Fibroblast of peridontal ligament (primary cell): ENCODE data around the gene LTA4H.
"Not testable (repeated sequence)": the region's sequence is repeated elsewhere in the genome, so short reads cannot be mapped to it uniquely, and the experiment has no call there.

Experiments
- DNase-seq: peaks from one replicate; pipeline ENCODE4 v3.0.0-alpha.2; 2010; ENCODE audit errors: extremely low read depth

LTA4H gene

DNA sequence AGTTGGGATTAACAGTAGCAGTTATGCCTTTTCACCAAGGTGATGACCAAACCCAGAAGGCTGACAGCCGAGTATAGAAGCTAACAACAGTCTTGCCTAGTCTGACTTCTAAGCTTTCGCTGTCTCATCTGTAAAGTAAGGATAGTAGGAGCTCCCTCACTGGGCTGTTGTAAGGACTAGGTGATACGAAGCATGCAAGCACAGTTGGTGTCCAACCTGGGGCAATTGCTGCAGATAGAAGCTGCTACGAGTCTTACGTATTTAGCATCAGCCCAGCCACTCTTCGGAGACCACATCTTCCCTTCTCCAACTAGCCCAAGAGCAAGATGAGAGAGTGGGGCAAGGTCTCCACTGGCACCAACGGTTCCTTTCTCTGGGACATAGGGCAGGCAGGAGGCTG, 45.3 kb downstream of the LTA4H start:
- DNase-seq, result no peak

DNA sequence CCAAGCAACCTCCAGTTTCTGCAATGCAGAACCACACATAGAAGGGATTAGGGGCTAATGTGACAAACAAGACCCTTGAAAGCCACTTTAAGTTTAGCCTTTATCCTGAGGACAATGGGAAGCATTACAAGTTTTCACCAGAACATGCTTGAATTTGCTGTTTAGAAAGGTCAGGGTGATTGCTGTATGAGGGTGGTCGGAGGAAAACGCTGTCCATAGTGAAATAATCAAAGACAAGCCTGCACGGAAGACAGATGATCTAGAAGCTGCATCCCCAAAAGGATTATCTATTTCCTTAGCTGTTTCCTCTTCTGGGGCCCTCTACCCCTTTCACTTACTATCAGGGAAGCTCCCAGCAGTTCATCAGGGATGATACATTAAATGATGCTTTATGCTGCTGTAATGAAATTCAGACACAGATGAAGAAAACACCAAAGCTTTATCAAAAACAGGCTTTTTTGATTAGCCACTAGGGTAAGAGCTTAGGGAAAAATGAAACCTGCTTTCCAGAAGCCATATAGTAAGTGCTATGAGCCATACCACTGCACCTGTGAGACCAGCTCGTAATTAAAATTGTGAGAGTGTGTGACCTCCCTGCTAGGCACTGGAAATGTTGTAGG, 45.8 kb downstream of the LTA4H start:
- DNase-seq, result peak; percentile 11

DNA sequence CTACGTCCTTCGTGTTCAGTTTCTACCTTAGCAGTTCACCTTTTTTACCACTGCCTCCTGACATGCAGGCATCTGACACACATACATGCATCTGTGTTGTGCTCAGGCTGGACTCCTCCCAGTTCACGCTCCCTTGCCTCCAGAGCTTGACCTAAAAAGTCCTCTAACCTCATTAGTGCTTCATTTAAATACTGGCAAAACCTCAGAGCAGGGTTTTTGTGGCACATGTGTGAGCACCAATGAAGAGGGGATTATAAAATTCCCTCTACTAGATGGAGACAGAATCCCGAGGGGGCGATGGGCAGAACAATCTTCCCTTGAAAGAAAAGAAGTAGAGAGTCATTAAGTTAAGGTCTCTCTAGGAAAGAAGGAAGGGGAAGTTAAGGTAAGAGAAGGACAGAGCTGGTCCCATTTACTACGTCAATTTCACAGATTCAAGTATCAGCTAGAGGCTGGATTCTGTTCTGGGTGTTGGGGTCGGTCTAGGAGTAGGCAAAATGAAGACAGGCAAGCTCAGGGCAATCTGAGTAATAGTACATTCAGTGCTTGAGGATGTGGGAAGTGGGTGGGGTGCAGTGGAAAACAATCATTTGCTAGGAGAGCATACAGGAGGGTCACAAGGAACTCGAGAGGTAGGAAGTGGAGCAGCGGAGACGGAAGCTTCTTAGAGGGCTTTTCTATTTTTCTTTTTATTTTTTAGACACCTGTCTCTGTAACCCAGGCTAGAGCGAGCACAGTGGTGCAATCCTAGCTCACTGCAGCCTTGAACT, 46.7 kb downstream of the LTA4H start:
- no peak for DNase-seq

DNA sequence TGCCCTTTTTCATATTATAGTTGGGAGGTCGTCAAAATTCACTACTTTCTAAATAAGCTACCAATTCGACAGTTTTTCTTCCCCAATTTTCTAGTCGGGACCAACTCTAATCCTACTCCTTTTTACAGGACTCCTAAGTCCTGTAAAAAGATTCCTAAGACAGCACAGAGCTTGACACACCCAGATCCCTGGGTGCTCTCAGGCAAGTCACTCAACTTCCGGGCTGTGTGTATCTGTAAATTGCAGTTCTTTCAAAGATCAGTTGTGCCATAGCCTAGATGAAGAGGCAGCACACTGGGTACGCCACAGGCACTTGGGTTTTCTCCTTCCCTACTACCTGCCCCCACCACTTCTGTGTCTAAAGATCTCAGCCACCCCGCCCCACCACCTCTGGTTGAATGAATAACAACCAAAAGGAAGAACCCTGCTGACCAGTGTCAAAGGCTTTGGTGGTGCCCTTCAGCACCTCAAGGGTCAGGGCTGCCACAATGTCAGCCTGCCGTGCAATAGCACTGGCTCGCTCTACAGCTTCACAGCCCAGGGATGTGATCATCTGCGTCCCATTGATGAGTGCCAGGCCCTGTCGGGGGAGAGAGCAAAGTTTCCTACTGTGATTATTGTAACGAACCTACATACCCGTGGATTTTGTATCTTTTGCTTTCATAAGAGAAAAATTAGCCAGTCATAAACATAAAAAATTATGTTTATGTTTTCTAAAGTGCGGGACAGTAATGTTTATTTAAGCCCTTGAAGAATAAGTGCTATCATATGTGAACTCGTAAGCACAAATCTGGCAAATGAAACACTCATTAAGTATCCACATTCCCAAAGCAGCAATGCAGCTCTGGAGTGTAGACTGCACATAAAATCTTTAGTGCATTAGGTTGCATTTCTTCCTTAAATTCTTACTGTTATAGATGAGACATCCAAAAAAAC, 48.5 kb downstream of the LTA4H start:
- peak; percentile 62 for DNase-seq

DNA sequence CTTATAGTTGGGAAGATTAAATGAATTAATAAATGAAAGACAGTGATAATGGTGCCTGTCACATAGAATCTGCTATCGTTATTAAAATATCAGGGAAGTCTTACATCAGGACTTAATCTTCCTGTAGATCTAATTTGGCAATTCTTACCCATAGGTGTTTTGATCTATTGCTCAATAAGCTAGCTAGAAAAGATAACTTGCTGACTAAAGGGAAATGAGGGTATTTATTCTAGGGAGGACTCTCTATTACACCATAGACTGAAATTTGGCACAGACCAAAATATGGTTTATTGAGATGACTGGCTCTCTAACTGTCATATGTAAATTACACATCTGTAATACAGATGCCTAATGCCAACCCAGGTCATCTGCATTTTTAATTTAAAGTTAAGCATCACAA, 50.7 kb downstream of the LTA4H start:
- no peak for DNase-seq

DNA sequence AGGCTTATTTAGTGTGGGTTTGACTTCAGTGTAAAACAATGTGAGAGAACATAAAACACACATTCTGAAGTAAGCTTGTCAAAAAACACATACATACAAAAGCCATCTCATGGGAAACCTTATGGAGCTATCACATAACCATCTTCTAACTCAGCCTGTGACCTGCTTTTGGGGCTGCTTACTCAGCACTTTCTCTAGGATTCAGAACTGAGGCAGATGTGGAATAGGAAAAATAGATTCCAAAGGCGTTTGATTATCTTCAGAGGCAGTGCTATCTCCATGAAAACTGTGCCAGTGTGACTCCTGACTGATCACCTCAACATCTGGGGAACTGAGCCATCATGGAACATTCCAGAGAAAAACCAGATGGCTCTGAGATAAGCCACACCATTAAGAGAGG, 52.8 kb downstream of the LTA4H start:
- DNase-seq, result no peak

DNA sequence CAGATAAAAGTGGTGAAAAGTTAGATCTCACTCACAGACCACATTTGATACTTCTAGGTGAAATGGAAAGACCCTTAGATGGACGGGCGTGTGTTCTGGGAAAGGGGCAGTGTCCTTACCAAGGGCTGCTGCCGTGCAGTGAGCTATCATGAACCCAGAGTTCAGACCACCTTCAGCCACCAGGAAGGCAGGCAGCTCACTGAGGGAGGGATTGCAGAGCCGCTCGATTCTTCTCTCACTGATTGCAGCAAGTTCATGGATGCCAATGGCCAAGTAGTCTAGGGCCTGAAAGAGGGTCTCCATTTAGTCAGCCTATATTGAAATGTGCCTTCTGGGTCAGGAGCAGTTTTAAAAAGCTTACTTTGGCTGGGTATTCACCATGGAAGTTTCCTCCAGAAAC, 55.0 kb downstream of the LTA4H start:
- no peak for DNase-seq

DNA sequence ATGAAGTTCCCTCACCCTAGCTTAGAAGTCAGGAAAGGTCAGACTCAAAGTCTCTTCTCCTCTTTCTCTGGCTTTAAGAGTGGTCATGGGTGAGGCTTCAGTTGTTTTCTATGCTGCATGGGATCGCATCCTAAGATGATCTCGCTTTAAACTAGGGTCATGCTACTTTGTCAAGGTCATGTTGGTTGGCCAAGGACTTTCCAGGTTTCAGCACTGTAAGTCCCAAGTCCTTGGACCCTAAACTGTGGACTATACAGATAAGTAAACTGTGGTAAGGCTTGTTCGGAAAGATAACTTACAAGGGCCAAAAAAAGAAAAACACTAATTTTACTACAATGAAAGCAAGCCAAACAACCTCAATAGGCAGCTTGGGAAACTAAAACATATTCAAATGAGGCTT, 56.6 kb downstream of the LTA4H start:
- no peak for DNase-seq

DNA sequence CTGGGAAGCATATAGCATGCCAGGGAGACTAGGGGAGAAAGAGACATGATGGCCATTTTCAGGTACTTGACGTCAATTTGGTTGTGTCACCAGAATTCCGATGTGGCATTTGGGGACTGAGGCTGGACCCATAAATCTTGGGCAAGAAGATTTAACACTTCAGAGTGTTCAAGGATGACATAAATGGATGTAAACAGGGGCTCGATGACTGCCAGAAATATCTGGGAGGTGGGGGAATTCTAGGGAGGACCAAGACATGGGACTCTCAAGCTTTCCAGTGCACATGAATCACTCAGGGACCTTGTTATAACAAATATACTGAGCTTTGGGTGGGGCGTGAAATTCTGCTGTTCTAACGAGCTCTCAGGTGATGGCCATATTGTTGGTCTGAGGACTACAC, 57.0 kb downstream of the LTA4H start:
- no peak for DNase-seq

DNA sequence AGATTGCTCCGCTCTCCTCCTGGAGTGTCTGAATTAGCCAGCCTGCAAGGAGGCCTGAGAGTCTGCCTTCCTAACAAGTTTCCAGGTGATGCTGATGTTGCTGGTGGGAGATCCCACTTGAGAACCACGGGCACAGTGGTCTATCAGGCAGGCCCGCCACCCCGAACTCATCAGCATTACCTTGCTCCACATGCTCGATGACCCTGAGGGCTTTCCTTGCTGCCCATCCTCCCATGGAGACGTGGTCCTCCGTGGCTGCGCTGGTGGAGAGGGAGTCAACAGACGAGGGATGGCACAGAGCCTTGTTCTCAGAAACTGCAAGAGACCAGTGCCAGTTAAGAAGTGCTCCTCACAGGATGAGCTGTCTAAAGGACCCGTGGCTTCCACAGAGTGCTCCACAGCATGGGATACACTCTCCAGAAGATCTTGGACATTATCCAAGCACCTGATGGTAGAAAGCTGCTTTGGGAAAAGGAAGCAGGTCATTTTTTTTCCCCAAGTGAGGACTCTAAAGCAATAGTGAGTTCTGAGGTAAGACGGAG, 57.6 kb downstream of the LTA4H start:
- DNase-seq, result no peak

DNA sequence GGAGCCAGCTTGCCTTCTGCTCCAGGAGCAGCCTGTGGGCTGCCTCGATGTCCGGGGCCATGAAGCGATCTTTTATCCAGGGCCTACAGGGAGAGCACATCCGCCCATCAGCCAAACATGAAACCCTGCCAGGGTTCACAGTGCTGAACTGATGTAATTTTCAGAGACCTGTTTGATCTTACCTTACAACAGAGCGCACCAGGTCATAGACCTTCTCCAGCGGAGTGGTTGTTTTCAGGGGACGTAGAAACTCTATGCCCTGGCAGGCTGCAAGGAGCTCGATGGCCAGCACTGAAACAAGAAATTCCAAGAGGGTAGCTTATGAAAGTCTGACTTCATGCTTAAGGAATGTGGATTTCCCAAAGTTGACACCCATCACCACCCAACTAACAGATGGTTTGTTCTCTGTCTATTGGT, 59.0 kb downstream of the LTA4H start:
- peak; percentile 34 for DNase-seq

DNA sequence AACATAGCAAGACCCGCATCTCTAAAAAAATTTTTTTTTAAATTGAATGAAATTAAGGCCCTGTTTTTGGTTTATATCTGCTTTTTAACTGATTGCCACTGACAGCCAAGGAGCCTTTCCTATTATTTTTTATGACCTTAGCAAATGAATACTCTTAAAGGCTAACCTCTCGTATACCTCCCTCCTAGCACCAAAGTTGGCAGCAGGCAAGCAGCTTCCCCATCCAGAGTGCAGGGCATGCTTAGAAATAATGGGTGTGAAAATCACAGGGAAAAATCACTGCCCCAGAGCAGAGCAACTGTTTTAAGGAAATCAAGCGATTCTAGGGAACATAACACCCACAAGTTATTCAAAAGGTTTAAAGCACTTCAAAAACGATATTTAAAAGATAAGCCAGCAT, 59.9 kb downstream of the LTA4H start:
- DNase-seq, result no peak

DNA sequence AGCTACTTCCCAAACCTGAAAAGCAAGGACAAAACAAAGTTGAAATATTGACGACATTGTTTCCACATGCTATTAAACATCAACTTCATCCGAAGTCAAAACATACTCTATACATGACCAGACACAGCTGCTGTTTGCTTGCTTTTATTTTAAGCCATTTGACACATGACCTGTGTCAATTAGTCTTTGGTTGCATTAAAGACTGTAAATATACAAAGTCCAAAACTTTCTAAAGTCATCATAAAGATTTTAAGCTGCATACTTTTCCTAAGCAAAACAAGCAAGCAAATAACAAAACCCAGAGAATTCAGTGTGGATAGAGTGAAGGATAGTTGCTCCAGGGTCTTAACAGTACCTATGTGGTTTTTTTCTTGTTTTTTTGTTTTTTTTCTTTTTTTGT, 61.0 kb downstream of the LTA4H start:
- no peak for DNase-seq

DNA sequence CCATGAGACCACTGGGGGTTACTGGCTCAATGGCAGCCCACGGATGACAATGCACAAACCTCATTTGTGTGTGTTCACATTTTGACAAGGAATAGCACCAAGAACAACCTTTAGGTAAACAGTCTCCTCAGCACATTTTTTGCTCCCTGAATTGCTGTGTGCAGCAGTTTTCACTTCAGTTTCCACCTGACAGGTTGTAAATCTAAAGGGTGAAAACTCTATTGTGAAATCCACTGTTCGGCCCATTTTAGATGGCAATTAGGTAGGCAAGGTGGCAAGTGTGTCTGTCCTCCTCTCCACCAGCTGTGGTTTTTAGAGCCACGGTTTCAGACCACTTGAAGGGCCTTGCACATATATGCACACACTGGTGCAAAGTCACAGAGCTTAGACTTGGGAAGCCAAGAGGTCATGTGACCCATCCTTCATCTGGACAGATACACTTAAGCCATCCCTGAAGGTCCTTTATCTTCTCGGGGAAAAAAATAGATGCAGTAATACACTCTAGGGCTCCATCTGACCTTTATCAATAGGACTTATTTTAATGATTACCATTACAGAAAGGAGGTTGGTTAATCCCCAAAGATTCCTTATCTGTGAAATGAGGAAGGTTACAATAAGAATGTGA, 62.4 kb downstream of the LTA4H start:
- no peak for DNase-seq

DNA sequence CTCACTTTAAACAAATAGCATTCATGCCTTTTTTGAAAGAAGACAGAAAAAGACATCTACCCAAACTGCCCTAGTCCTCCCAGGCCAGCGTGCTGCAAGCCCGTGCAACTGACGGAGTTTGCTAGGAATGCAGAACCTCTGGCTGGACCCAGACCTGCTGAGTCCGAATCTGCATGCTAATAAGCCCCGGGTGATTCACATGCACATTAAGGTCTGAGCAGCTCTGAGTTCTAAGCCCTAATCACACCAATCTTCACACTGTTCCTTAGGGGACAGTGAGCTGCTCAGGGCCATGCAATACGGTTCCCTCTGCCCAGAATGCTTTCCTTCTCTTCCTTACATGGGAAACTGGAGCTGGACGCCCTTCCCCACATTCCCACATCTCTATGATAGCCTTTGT, 64.5 kb downstream of the LTA4H start:
- DNase-seq, result no peak

DNA sequence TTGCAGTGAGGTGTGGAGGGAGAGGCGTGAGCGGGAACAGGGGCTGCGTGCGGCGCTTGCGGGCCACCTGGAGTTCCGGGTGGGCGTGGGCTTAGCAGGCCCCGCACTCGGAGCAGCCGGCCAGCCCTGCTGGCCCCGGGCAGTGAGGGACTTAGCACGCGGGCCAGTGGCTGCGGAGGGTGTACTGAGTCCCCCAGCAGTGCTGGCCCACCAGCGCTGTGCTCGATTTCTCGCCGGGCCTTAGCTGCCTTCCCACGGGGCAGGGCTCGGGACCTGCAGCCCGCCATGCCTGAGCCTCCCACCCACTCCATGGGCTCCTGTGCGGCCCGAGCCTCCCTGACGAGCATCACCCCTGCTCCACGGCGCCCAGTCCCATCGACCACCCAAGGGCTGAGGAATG, 66.3 kb downstream of the LTA4H start:
- not testable (repeated sequence) for DNase-seq

DNA sequence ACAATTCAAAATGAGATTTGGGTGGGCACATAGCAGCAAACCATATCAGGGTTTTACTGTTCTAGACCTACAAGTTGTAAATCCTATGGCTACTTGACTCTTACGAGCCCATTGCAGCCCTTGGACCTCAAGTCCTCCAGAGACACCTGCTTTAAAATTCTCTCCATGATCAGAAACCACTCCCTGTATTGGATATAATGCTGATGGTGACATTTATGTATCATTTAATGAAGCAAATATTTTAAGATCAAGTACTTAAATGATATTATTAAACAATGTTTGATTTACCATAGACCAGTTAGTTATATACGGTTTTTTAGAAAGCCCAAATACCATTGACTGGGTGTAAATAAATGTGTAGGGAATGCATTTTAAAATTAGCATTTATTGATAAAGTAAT, 68.1 kb downstream of the LTA4H start:
- DNase-seq, result no peak

DNA sequence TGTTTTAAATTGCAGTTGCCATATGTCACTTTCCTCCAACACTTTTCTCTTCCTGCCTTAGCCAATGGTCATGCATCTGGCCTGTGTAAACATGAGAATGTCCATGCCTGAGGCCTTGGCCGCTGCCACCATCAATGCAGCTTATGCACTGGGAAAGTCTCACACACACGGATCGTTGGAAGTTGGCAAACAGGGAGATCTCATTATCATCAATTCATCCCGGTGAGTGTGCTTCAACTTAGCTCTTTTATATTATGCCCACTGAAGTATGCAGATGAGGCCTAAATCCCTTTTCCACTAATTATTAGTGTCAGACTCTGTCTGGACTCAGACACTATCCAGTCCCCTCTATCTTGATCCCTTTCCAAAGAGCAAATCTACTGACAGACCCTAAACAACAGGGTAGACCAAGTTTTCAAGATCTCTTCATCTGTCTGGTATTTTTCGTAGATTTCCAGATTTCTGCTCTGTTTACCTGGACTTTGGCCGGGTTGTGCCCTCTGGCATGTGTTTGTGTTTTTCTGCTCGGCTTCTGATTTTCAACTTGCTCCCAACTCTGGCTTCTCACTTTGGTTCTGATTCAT, 69.0 kb downstream of the LTA4H start:
- no peak for DNase-seq

DNA sequence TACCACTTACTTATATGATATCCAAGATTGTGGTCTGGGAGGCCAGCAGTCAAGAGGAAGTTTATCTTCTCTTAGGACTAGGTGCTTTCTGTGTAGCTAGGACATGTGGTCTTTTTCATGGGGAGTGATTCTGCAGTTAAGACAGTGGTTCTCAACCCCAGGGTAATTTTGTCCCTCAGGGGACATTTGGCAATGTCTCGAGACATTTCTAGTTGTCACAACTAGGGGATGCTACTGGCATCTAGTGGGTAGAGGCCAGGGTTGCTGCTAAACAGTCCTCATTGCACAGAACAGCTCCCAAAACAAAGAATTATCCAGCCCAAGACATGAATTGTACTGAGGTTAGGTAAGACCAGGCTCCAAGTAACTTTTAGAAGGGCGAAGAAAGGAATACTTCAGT, 72.3 kb downstream of the LTA4H start:
- DNase-seq, result no peak

DNA sequence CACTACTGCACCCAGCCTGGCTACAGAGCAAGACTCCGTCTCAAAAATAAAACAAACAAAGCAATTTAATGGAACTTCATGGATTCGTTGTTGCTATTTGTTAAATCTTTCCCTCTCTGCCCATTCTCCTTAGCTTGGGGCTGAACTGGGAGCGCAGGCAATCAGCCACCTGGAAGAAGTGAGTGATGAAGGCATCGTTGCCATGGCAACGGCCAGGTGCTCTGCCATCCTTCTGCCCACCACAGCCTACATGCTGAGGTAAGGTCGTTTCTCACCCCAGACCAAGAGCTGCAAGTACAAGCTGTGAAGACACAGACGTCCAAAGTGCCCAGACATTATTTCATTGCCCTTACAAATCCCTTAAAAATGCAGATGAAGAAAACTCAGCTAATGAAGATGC, 73.2 kb downstream of the LTA4H start:
- no peak for DNase-seq

DNA sequence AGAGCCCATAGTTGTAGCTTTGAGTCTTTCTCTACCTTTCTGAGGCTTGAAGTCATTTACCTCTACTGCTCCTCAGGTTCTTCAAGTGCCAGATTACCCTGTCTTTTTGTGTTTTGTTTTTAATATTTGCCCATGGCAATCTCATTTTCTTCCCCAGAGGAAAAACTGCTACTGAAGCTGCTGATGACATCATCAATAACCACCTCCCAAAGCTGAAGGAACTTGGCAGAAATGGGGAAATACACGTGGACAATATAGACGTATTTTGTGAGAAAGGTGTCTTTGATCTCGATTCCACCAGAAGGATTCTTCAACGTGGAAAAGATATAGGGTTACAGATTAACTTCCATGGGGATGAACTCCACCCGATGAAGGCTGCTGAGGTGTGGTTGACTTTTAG, 75.1 kb downstream of the LTA4H start:
- no peak for DNase-seq

DNA sequence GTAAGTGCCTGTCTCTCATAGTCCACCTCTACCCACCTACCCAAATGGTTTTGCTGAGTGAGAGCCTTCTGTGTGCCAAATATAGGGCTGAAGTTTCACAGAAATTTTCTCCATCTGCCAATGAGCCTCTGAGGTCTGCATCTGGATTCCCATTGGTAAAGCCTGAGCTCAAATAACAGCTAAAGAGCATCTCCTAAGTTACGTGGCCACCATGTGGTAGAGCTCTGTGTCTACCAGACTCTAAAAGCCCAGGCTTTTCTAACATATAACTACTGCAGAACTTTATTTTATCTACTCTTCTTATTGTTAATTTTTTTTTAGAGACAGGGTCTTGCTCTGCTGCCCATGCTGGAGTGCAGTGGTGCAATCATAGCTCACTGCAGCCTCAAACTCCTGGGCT, 76.3 kb downstream of the LTA4H start:
- peak; percentile 42 for DNase-seq
